HEK293T (cell line): ENCODE data around the gene NCOA5.

Experiments used
- ARNT ChIP-seq: fragments of 450-650 bp; IDR thresholded peaks from 2 replicates; pipeline ENCODE4 v1.6.1; 2017; ENCODE audit warnings: mild to moderate bottlenecking
- ELF4 ChIP-seq: fragments of 450-650 bp; IDR thresholded peaks from 2 replicates; pipeline ENCODE4 v1.6.1; 2017; ENCODE audit warnings: antibody characterized with exemption
- FOXM1 ChIP-seq: fragments of 450-650 bp; IDR thresholded peaks from 2 replicates; pipeline ENCODE4 v1.6.1; 2017; ENCODE audit warnings: mild to moderate bottlenecking, borderline replicate concordance
- SP1 ChIP-seq: fragments of 450-650 bp; IDR thresholded peaks from 2 replicates; pipeline ENCODE4 v1.6.1; 2017

DNA sequence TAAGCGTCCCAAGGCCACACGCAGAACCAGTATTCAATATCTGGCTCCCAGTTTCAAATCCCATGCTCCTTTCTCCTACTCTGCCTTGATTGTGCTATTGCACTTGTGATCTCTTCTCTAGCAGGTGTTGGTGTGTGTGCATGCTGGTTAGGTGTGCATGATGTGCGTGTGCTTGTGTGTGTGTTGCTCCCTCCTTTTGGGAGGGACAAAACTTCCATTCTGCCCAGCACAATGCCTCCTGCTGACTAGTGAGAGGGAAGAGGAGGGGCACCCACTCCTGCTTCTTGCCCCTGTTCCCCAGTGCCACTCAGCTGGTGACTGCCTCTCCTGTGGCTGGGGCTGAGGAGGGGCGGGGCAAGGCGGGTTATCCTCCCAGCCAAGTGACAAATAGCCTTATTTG, 48.1 kb upstream of the NCOA5 start:
- TF ChIP-seq ARNT (no peak), SP1 (no peak), FOXM1 (no peak), ELF4 (no peak)
